OCI-LY1 (cell line): ENCODE results near the gene ADAM12.

Experiments used
- CTCF ChIP-seq: fragments of 200-600 bp; sonication (generic), shearing (Covaris generic); IDR thresholded peaks from 2 replicates; pipeline ENCODE4 v1.5.1; 2017; ENCODE audit warnings: mild to moderate bottlenecking, antibody characterized with exemption, low read length, moderate library complexity, mixed read lengths
- EZH2 ChIP-seq: fragments of 200-600 bp; sonication (generic), shearing (Covaris generic); IDR thresholded peaks from 2 replicates; pipeline ENCODE4 v1.8.0; 2017; ENCODE audit warnings: borderline replicate concordance, mixed run types, mild to moderate bottlenecking, antibody characterized with exemption, low read length, moderate library complexity, mixed read lengths

GRCh38 chr10:125983161-125983560 is 405.1 kb downstream of the ADAM12 start:
- no peak for TF ChIP-seq CTCF
- no peak for TF ChIP-seq EZH2
